Measurements from ENCODE around the gene IP6K3. TPM values are rescaled to one million over a fixed set of nuclear protein-coding genes. Genes with fewer than 3 reads are reported as not detected.
A peak's percentile ranks its signal among the peaks of the same experiment; 100 is the strongest.

Gene IP6K3
- total RNA-seq, 1 donor from 2014 or later = 0.13 TPM

GRCh38 chr6:33724102-33725023 lies 22.3 kb downstream of the IP6K3 start:
- no peak for DNase-seq (ENCODE audit: low spot score)

GRCh38 chr6:33723371-33724085 lies 23.2 kb downstream of the IP6K3 start:
- DNase-seq (ENCODE audit: low spot score) = no peak

GRCh38 chr6:33722103-33722623 lies 24.5 kb downstream of the IP6K3 start:
- no peak for DNase-seq (ENCODE audit: low spot score)

- no peak for DNase-seq (ENCODE audit: low spot score)
Observed at GRCh38 chr6:33721508-33721907, 25.2 kb downstream of the IP6K3 start.

- DNase-seq (ENCODE audit: low spot score) = no peak
Observed at GRCh38 chr6:33720998-33721397, 25.7 kb downstream of the IP6K3 start.

- DNase-seq (ENCODE audit: low spot score) = no peak
Observed at GRCh38 chr6:33719326-33719987, 27.2 kb downstream of the IP6K3 start.

- no peak for DNase-seq (ENCODE audit: low spot score)
Observed at GRCh38 chr6:33718713-33719112, 28.0 kb downstream of the IP6K3 start.

- DNase-seq (ENCODE audit: low spot score) = no peak
Observed at GRCh38 chr6:33717934-33718455, 28.7 kb downstream of the IP6K3 start.

- no peak for DNase-seq (ENCODE audit: low spot score)
Observed at GRCh38 chr6:33716890-33717632, 29.6 kb downstream of the IP6K3 start.

- DNase-seq (ENCODE audit: low spot score) = no peak
Observed at GRCh38 chr6:33716379-33716778, 30.3 kb downstream of the IP6K3 start.

- DNase-seq (ENCODE audit: low spot score) = no peak
Observed at GRCh38 chr6:33714385-33715040, 32.2 kb downstream of the IP6K3 start.

GRCh38 chr6:33713786-33714185 lies 32.9 kb downstream of the IP6K3 start:
- DNase-seq (ENCODE audit: low spot score) = no peak

GRCh38 chr6:33712914-33713313 lies 33.8 kb downstream of the IP6K3 start:
- no peak for DNase-seq (ENCODE audit: low spot score)

- peak; percentile 99 for DNase-seq (ENCODE audit: low spot score)
Observed at GRCh38 chr6:33711140-33712129, 35.3 kb downstream of the IP6K3 start, which contains the start of gene UQCC2. Gene UQCC2, minus strand, starts transcription at chr6:33711700. Its CDS starts 14 bp downstream, at chr6:33711686.

GRCh38 chr6:33710296-33711121 lies 36.2 kb downstream of the IP6K3 start:
- DNase-seq (ENCODE audit: low spot score) = no peak

- DNase-seq (ENCODE audit: low spot score) = no peak
Observed at GRCh38 chr6:33709605-33710295, 37.0 kb downstream of the IP6K3 start.

- no peak for DNase-seq (ENCODE audit: low spot score)
Observed at GRCh38 chr6:33708516-33709204, 38.0 kb downstream of the IP6K3 start.

Measured in mesenteric fat pad (tissue), 1 donor.